SK-N-SH (cell line): ENCODE measurements around the gene MTHFS. TPM values are rescaled to one million over a fixed set of nuclear protein-coding genes. Genes with fewer than 3 reads are reported as not detected.
A peak's percentile ranks its signal among the peaks of the same experiment; 100 is the strongest.

Experiments
- CTCF ChIA-PET: fragments of 300-600, 350-600 bp; formaldehyde crosslinking; extraction: SDS; loops from one replicate; lab custom pipeline; 2021; lab: Yijun Ruan, JAX
- POLR2A ChIA-PET: fragments of 350-600 bp; sonication (Branson Sonifier 250); formaldehyde crosslinking; extraction: SDS; loops from one replicate; lab custom pipeline; 2020; ENCODE audit warnings: antibody characterized with exemption, inconsistent platforms; lab: Yijun Ruan, JAX
- DNase-seq: peaks from one replicate; pipeline ENCODE4 v3.0.0; 2012
- H2AFZ ChIP-seq: fragments of 200-600 bp; sonication (generic); 2 replicates; pipeline ENCODE4 v1.8.1; 2016; ENCODE audit warnings: antibody characterized with exemption, mild to moderate bottlenecking, low read depth
- H3F3A ChIP-seq: fragments of 200-600 bp; sonication (generic); replicated peaks from 2 replicates; pipeline ENCODE3; 2016; ENCODE audit warnings: antibody characterized with exemption, mild to moderate bottlenecking; ENCODE audit not compliant: insufficient read depth
- H3K27ac ChIP-seq, 2 experiments: fragments of 200-500 bp in 1 of 2; fragments of 200-600 bp in 1 of 2; sonication (Bioruptor generic) in 1 of 2; sonication (generic), shearing (Covaris generic) in 1 of 2; 2 replicates each; pipeline versions ENCODE4 v1.5.1 to v1.6.1; 2014 to 2016; ENCODE audit warnings: low read depth in 2 of 2, inconsistent platforms in 1 of 2, low read length in 1 of 2, mild to moderate bottlenecking in 1 of 2, mixed read lengths in 1 of 2
- H3K27me3 ChIP-seq: fragments of 200-600 bp; sonication (generic), shearing (Covaris generic); 2 replicates; pipeline ENCODE4 v1.6.1; 2016; ENCODE audit warnings: mixed run types; ENCODE audit not compliant: insufficient read depth
- H3K36me3 ChIP-seq, 2 experiments: fragments of 200-500 bp in 1 of 2; fragments of 200-600 bp in 1 of 2; sonication (Bioruptor generic) in 1 of 2; sonication (generic) in 1 of 2; replicated peaks in 1 of 2; 2 replicates each; pipeline versions ENCODE3 to v1.5.1; 2014 to 2016; ENCODE audit warnings: low read length in 1 of 2, mild to moderate bottlenecking in 1 of 2; ENCODE audit not compliant: insufficient read depth in 2 of 2, control insufficient read depth in 1 of 2
- H3K4me1 ChIP-seq, 2 experiments: fragments of 200-500 bp in 1 of 2; fragments of 200-600 bp in 1 of 2; sonication (Bioruptor generic) in 1 of 2; sonication (generic), shearing (Covaris generic) in 1 of 2; 2 replicates each; pipeline versions ENCODE4 v1.5.1 to v1.6.1; 2014 to 2016; ENCODE audit warnings: low read depth in 1 of 2, low read length in 1 of 2, mixed run types in 1 of 2; ENCODE audit not compliant: insufficient read depth in 2 of 2, control insufficient read depth in 1 of 2
- H3K4me2 ChIP-seq: fragments of 200-600 bp; sonication (generic), shearing (Covaris generic); 2 replicates; pipeline ENCODE4 v1.6.1; 2017; ENCODE audit warnings: mixed run types
- H3K4me3 ChIP-seq, 2 experiments: fragments of 200-500 bp in 1 of 2; fragments of 200-600 bp in 1 of 2; sonication (Bioruptor generic) in 1 of 2; sonication (generic), shearing (Covaris generic) in 1 of 2; 2 replicates each; pipeline versions ENCODE4 v1.5.1 to v1.8.1; 2014 to 2016; ENCODE audit warnings: low read depth in 2 of 2, inconsistent platforms in 1 of 2, low read length in 1 of 2, mild to moderate bottlenecking in 1 of 2, mixed read lengths in 1 of 2, moderate library complexity in 1 of 2
- H3K79me2 ChIP-seq: fragments of 200-600 bp; sonication (generic); 2 replicates; pipeline ENCODE4 v1.8.1; 2017; ENCODE audit warnings: mild to moderate bottlenecking; ENCODE audit not compliant: insufficient read depth
- H3K9ac ChIP-seq: fragments of 200-600 bp; sonication (generic); 2 replicates; pipeline ENCODE4 v1.6.1; 2017; ENCODE audit warnings: mixed run types
- H3K9me2 ChIP-seq: fragments of 200-600 bp; sonication (generic); 2 replicates; pipeline ENCODE4 v1.6.1; 2017; ENCODE audit warnings: mixed run types
- H3K9me3 ChIP-seq: fragments of 200-600 bp; sonication (generic); 2 replicates; pipeline ENCODE4 v1.6.1; 2017; ENCODE audit warnings: mixed run types, mild to moderate bottlenecking, moderate library complexity
- H4K20me1 ChIP-seq: fragments of 200-600 bp; sonication (generic); 2 replicates; pipeline ENCODE4 v1.6.1; 2017; ENCODE audit warnings: mild to moderate bottlenecking, mixed run types; ENCODE audit not compliant: insufficient read depth
- CHD2 ChIP-seq: fragments of 150-350 bp; IDR thresholded peaks from 2 replicates; pipeline ENCODE4 v1.6.1; 2018; ENCODE audit warnings: low read length; ENCODE audit not compliant: partially characterized antibody
- ELF1 ChIP-seq: IDR thresholded peaks from 2 replicates; pipeline ENCODE4 v1.4.0; 2012
- EP300 ChIP-seq, 2 experiments: IDR thresholded peaks; 2 replicates each; pipeline versions ENCODE4 v1.4.0 to v1.6.1; 2012; ENCODE audit warnings: borderline replicate concordance in 1 of 2, low read depth in 1 of 2, low read length in 1 of 2
- EZH2phosphoT487 ChIP-seq: fragments of 200-600 bp; sonication (generic); IDR thresholded peaks from 2 replicates; pipeline ENCODE4 v1.6.1; 2017; ENCODE audit warnings: low read depth, mixed run types, mild to moderate bottlenecking, antibody characterized with exemption, moderate library complexity, borderline replicate concordance
- FOSL2 ChIP-seq: IDR thresholded peaks from 2 replicates; pipeline ENCODE4 v1.4.0; 2012; ENCODE audit warnings: low read depth, mild to moderate bottlenecking, moderate library complexity, borderline replicate concordance
- FOXJ3 ChIP-seq: sonication (generic); formaldehyde crosslinking; IDR thresholded peaks from 2 replicates; pipeline ENCODE4 v1.5.1; 2020; ENCODE audit warnings: mild to moderate bottlenecking, missing genetic modification reagents
- FOXM1 ChIP-seq: IDR thresholded peaks from 2 replicates; pipeline ENCODE4 v1.4.0; 2012; ENCODE audit warnings: low read depth, mild to moderate bottlenecking
- GABPA ChIP-seq: IDR thresholded peaks from 2 replicates; pipeline ENCODE4 v1.4.0; 2012; ENCODE audit warnings: low read depth, mild to moderate bottlenecking
- GATA2 ChIP-seq: sonication (generic); formaldehyde crosslinking; IDR thresholded peaks from 2 replicates; pipeline ENCODE4 v1.5.0; 2020; ENCODE audit warnings: mild to moderate bottlenecking, missing genetic modification reagents
- JUND ChIP-seq: IDR thresholded peaks from 2 replicates; pipeline ENCODE4 v1.4.0; 2012
- MXI1 ChIP-seq: IDR thresholded peaks from 2 replicates; pipeline ENCODE4 v1.6.1; 2012; ENCODE audit warnings: mild to moderate bottlenecking, low read depth, low read length, improper control_type of control experiment
- NFIC ChIP-seq: IDR thresholded peaks from 2 replicates; pipeline ENCODE4 v1.4.0; 2012; ENCODE audit warnings: borderline replicate concordance
- POLR2AphosphoS5 ChIP-seq: IDR thresholded peaks from 2 replicates; pipeline ENCODE4 v1.6.1; 2012; ENCODE audit warnings: low read depth, low read length
- RAD21 ChIP-seq: IDR thresholded peaks from 2 replicates; pipeline ENCODE4 v1.6.1; 2012; ENCODE audit warnings: mild to moderate bottlenecking, low read length
- RCOR1 ChIP-seq: fragments of 150-350 bp; IDR thresholded peaks from 2 replicates; pipeline ENCODE4 v1.6.1; 2017; ENCODE audit warnings: antibody characterized with exemption, low read length
- RXRA ChIP-seq: IDR thresholded peaks from 2 replicates; pipeline ENCODE4 v1.4.0; 2012; ENCODE audit warnings: low read depth, mild to moderate bottlenecking, borderline replicate concordance
- SIN3A ChIP-seq: IDR thresholded peaks from 2 replicates; pipeline ENCODE4 v1.6.1; 2012; ENCODE audit warnings: low read depth, mild to moderate bottlenecking, low read length, moderate library complexity, borderline replicate concordance
- SMC3 ChIP-seq: IDR thresholded peaks from 2 replicates; pipeline ENCODE4 v1.6.1; 2012; ENCODE audit warnings: low read depth, low read length, improper control_type of control experiment
- TEAD4 ChIP-seq: IDR thresholded peaks from 2 replicates; pipeline ENCODE4 v1.4.0; 2012; ENCODE audit warnings: mild to moderate bottlenecking, borderline replicate concordance; ENCODE audit not compliant: insufficient read depth
- WGBS: methylation state at CpG from one replicate; pipeline ENCODE4 v1.1.6; 2017; ENCODE audit warnings: low lambda C conversion rate; 5-methylcytosine and 5-hydroxymethylcytosine counted together
- polyA plus RNA-seq, 3 experiments: library from polyadenylated mRNA; depleted of rRNA; stranded (reverse); fragments of >200 nt; gene quantifications; 2 replicates each; pipeline ENCODE4 v1.2.3, GENCODE V29; 2012
- TF ChIP-seq, protein P1 (sequence below): fragments of 150-350 bp; IDR thresholded peaks from 2 replicates; pipeline ENCODE4 v1.6.1; 2017; ENCODE audit warnings: antibody characterized with exemption, low read length, low read depth, borderline replicate concordance
- TF ChIP-seq, protein P2 (sequence below): IDR thresholded peaks from 2 replicates; pipeline ENCODE4 v1.6.1; 2012; ENCODE audit warnings: mild to moderate bottlenecking, low read depth, low read length, moderate library complexity
- TF ChIP-seq, protein P3 (sequence below): IDR thresholded peaks from 2 replicates; pipeline ENCODE4 v1.4.0; 2012; ENCODE audit warnings: low read depth, borderline replicate concordance
- TF ChIP-seq, protein P4 (sequence below): IDR thresholded peaks from 2 replicates; pipeline ENCODE4 v1.4.0; 2012; ENCODE audit warnings: low read depth, borderline replicate concordance

The MTHFS gene
- polyA plus RNA-seq, 1 of the 3 experiments (the other 2 are of a cell fraction): 21.9 TPM

DNA sequence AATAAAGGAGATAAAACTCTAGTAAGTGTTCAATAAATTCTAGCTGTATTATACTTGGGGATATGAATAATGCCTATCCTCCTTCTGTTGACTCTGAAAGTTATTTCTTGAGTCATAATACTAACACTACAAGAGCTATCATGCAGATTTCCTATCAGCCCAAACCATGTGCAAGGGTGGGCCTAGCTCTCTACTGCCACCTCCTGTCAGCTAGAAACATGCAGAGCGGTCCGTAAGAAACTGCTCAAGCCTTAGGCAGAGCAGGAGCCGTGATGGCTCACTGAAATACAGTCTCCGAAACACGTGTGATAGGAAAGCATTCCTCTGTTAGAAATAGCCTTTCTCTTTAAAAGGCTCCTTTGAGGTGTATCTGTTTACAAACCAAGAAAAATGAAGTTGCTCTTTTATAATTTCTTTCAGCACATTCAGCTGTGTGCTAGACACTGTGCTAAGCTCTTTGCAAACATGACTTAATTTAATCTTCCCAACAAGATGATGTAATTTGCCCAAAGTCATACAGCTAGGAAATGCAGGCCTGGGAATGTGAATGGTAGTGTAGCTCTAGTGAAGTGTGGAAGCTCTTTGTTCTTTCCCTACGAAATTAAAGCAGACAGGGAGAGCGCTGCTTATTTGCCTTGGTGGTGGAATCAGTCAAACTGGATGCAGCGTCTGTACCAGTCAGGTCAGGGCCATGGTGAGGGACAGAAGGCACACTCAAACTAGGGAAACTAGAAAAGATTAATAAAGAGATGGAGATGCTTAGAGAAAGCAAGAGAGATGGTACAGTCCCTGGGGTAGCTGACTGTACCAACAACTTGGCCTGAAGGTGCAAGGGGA, 43.1 kb downstream of the MTHFS start (continued):
- TF ChIP-seq, protein P1, sequence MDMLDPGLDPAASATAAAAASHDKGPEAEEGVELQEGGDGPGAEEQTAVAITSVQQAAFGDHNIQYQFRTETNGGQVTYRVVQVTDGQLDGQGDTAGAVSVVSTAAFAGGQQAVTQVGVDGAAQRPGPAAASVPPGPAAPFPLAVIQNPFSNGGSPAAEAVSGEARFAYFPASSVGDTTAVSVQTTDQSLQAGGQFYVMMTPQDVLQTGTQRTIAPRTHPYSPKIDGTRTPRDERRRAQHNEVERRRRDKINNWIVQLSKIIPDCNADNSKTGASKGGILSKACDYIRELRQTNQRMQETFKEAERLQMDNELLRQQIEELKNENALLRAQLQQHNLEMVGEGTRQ: no peak
- TF ChIP-seq FOSL2 (no peak), POLR2AphosphoS5 (no peak), SMC3 (peak; percentile 94), JUND (no peak), FOXJ3 (no peak), RAD21 (peak; percentile 94), RXRA (no peak), GATA2 (CRISPR knock-in tag) (no peak)
- TF ChIP-seq, protein P2, sequence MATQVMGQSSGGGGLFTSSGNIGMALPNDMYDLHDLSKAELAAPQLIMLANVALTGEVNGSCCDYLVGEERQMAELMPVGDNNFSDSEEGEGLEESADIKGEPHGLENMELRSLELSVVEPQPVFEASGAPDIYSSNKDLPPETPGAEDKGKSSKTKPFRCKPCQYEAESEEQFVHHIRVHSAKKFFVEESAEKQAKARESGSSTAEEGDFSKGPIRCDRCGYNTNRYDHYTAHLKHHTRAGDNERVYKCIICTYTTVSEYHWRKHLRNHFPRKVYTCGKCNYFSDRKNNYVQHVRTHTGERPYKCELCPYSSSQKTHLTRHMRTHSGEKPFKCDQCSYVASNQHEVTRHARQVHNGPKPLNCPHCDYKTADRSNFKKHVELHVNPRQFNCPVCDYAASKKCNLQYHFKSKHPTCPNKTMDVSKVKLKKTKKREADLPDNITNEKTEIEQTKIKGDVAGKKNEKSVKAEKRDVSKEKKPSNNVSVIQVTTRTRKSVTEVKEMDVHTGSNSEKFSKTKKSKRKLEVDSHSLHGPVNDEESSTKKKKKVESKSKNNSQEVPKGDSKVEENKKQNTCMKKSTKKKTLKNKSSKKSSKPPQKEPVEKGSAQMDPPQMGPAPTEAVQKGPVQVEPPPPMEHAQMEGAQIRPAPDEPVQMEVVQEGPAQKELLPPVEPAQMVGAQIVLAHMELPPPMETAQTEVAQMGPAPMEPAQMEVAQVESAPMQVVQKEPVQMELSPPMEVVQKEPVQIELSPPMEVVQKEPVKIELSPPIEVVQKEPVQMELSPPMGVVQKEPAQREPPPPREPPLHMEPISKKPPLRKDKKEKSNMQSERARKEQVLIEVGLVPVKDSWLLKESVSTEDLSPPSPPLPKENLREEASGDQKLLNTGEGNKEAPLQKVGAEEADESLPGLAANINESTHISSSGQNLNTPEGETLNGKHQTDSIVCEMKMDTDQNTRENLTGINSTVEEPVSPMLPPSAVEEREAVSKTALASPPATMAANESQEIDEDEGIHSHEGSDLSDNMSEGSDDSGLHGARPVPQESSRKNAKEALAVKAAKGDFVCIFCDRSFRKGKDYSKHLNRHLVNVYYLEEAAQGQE: no peak

DNA sequence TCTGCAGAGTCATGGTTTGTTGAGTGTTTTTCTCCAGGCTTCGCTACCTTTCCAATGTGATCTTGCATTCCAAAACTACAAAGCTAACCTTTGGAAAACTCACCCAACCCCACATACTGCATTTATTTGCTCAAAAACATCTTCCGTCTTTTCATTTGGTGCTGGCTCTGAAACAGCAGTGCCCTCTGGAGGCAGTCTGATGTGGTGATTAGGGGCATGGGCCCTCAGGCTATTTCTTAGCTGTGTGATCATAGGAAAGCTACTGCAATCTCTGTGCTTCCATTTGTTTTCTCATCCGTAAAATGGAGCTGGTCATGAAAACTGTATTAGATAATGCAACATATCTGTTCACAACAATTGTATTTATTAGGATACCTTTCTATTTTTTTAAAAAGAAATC, 47.0 kb downstream of the MTHFS start:
- Histone ChIP-seq H3K4me1 (peaks cover 0 to 6% of the 10 kb centered on the region in 2 experiments; a peak in 2 of 4 replicates), H3K79me2 (no peaks in the 10 kb centered on the region), H3K27ac (no peak overlapping the region), H3K9me3 (no peaks in the 10 kb centered on the region), H3F3A (no peaks in the 10 kb centered on the region), H3K9me2 (no peaks in the 10 kb centered on the region), H3K4me3 (no peak overlapping the region; a peak in 1 of 4 replicates), H3K4me2 (no peak overlapping the region), H4K20me1 (no peaks in the 10 kb centered on the region), H3K9ac (no peak overlapping the region), H3K36me3 (peaks cover 0 to 13% of the 10 kb centered on the region in 2 experiments), H2AFZ (no peak overlapping the region), H3K27me3 (no peaks in the 10 kb centered on the region)
- ChIA-PET CTCF (interaction anchor here (0.5 to 3.8 kb wide), 14 partner anchors 9 to 513 kb away, joined by 3 to 70 read pairs (median 4); no protein-coding TSS in a partner anchor), POLR2A (no interaction called here)
- peak; percentile 30 for DNase-seq
- 84% methylated on average over 3 of the region's 3 CpGs for whole genome bisulfite sequencing
- TF ChIP-seq NFIC (no peak), TEAD4 (no peak), RCOR1 (no peak), EP300 (IDR thresholded peaks at IDR 0.05; ENCODE audit: borderline replicate concordance in 1 of 2, low read depth in 1 of 2, low read length in 1 of 2) (no peak), FOXJ3 (no peak), RAD21 (peak; percentile 66), CHD2 (no peak), MXI1 (no peak), ELF1 (no peak), POLR2AphosphoS5 (no peak), EZH2phosphoT487 (no peak), FOSL2 (no peak), RXRA (no peak), SIN3A (no peak), FOXM1 (no peak), SMC3 (peak; percentile 59), GABPA (no peak)
- TF ChIP-seq, protein P3, sequence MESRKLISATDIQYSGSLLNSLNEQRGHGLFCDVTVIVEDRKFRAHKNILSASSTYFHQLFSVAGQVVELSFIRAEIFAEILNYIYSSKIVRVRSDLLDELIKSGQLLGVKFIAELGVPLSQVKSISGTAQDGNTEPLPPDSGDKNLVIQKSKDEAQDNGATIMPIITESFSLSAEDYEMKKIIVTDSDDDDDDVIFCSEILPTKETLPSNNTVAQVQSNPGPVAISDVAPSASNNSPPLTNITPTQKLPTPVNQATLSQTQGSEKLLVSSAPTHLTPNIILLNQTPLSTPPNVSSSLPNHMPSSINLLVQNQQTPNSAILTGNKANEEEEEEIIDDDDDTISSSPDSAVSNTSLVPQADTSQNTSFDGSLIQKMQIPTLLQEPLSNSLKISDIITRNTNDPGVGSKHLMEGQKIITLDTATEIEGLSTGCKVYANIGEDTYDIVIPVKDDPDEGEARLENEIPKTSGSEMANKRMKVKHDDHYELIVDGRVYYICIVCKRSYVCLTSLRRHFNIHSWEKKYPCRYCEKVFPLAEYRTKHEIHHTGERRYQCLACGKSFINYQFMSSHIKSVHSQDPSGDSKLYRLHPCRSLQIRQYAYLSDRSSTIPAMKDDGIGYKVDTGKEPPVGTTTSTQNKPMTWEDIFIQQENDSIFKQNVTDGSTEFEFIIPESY: no peak
- TF ChIP-seq, protein P4, sequence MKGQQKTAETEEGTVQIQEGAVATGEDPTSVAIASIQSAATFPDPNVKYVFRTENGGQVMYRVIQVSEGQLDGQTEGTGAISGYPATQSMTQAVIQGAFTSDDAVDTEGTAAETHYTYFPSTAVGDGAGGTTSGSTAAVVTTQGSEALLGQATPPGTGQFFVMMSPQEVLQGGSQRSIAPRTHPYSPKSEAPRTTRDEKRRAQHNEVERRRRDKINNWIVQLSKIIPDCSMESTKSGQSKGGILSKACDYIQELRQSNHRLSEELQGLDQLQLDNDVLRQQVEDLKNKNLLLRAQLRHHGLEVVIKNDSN: no peak
